ENCODE results near the gene NEK6.

NEK6 gene

GRCh38 chr9:124257844-124258606 is at the start of gene NEK6:
NEK6 (plus strand) TSS chr9:124257949; CDS start chr9:124301965, 44,016 bp downstream.
- DNase-seq: no peak

GRCh38 chr9:124208571-124208970 is 49.2 kb upstream of the NEK6 start:
- no peak for DNase-seq

GRCh38 chr9:124209279-124209678 is 48.5 kb upstream of the NEK6 start:
- DNase-seq: no peak

GRCh38 chr9:124209774-124210173 is 48.0 kb upstream of the NEK6 start:
- DNase-seq: no peak

GRCh38 chr9:124210697-124211096 is 47.1 kb upstream of the NEK6 start:
- no peak for DNase-seq

- no peak for DNase-seq
These were observed 45.2 kb upstream of the NEK6 start for GRCh38 chr9:124212381-124213050.

- no peak for DNase-seq
These were observed 44.4 kb upstream of the NEK6 start for GRCh38 chr9:124213396-124213795.

- DNase-seq: no peak
These were observed 43.6 kb upstream of the NEK6 start for GRCh38 chr9:124214116-124214515.

- no peak for DNase-seq
These were observed 43.0 kb upstream of the NEK6 start for GRCh38 chr9:124214596-124215367.

- DNase-seq: no peak
These were observed 42.3 kb upstream of the NEK6 start for GRCh38 chr9:124215368-124215910.

- DNase-seq: no peak
These were observed 41.8 kb upstream of the NEK6 start for GRCh38 chr9:124215956-124216355.

GRCh38 chr9:124216474-124217176 is 41.1 kb upstream of the NEK6 start:
- DNase-seq: peak; percentile 20

- no peak for DNase-seq
These were observed 39.8 kb upstream of the NEK6 start for GRCh38 chr9:124217836-124218437.

- peak; percentile 4 for DNase-seq
These were observed 39.2 kb upstream of the NEK6 start for GRCh38 chr9:124218438-124218982.

GRCh38 chr9:124218987-124219461 is 38.7 kb upstream of the NEK6 start:
- DNase-seq: no peak

GRCh38 chr9:124220946-124221451 is 36.8 kb upstream of the NEK6 start:
- peak; percentile 46 for DNase-seq

- no peak for DNase-seq
These were observed 36.1 kb upstream of the NEK6 start for GRCh38 chr9:124221676-124222075.

- no peak for DNase-seq
These were observed 35.6 kb upstream of the NEK6 start for GRCh38 chr9:124222109-124222508.

- peak; percentile 71 for DNase-seq
These were observed 34.6 kb upstream of the NEK6 start for GRCh38 chr9:124222918-124223720.

- DNase-seq: no peak
These were observed 31.8 kb upstream of the NEK6 start for GRCh38 chr9:124225945-124226344.

GRCh38 chr9:124228516-124228915 is 29.2 kb upstream of the NEK6 start:
- no peak for DNase-seq

Measured in midbrain (tissue), 1 donor.